HG03280 (cell line): ENCODE results near the gene KIF3C.
"Not testable (repeated sequence)": the region's sequence is repeated elsewhere in the genome, so short reads cannot be mapped to it uniquely, and the experiment has no call there.

ENCODE experiments used
- ATAC-seq: cut with Tn5 transposase; IDR thresholded peaks from one replicate; pipeline ENCODE4 v1.9.1; 2021; ENCODE audit warnings: mild to moderate bottlenecking, moderate library complexity; ENCODE audit not compliant: unreplicated experiment

Gene KIF3C

GRCh38 chr2:26000561-26001082 lies 18.3 kb upstream of the KIF3C start:
- no peak for ATAC-seq

GRCh38 chr2:25999406-25999805 lies 17.1 kb upstream of the KIF3C start:
- not testable (repeated sequence) for ATAC-seq

- not testable (repeated sequence) for ATAC-seq
Observed at GRCh38 chr2:25998816-25999383, 16.6 kb upstream of the KIF3C start.

- ATAC-seq = no peak
Observed at GRCh38 chr2:25996844-25997243, 14.5 kb upstream of the KIF3C start.

- ATAC-seq = no peak
Observed at GRCh38 chr2:25994509-25994908, 12.2 kb upstream of the KIF3C start.

GRCh38 chr2:25993049-25993448 lies 10.8 kb upstream of the KIF3C start:
- ATAC-seq = no peak

- no peak for ATAC-seq
Observed at GRCh38 chr2:25992556-25992955, 10.3 kb upstream of the KIF3C start.

- ATAC-seq = no peak
Observed at GRCh38 chr2:25991965-25992364, 9.7 kb upstream of the KIF3C start.

GRCh38 chr2:25989154-25989553 lies 6.9 kb upstream of the KIF3C start:
- no peak for ATAC-seq

GRCh38 chr2:25988134-25988533 lies 5.8 kb upstream of the KIF3C start:
- no peak for ATAC-seq

- no peak for ATAC-seq
Observed at GRCh38 chr2:25983735-25984134, 1.4 kb upstream of the KIF3C start.

- no peak for ATAC-seq
Observed at GRCh38 chr2:25982968-25983280, 627 bp upstream of the KIF3C start.

- ATAC-seq = no peak
Observed at GRCh38 chr2:25981596-25982272, 563 bp downstream of the KIF3C start.

- ATAC-seq = no peak
Observed at GRCh38 chr2:25980951-25981350, 1.3 kb downstream of the KIF3C start.

- ATAC-seq = no peak
Observed at GRCh38 chr2:25980076-25980887, 2.0 kb downstream of the KIF3C start.

GRCh38 chr2:25979001-25979400 lies 3.3 kb downstream of the KIF3C start:
- no peak for ATAC-seq

- ATAC-seq = no peak
Observed at GRCh38 chr2:25977768-25978167, 4.5 kb downstream of the KIF3C start.

GRCh38 chr2:25976983-25977741 lies 5.1 kb downstream of the KIF3C start:
- ATAC-seq = no peak

- ATAC-seq = no peak
Observed at GRCh38 chr2:25972049-25972823, 10.1 kb downstream of the KIF3C start.

- no peak for ATAC-seq
Observed at GRCh38 chr2:25971596-25971995, 10.7 kb downstream of the KIF3C start.
